ENCODE data around the gene POP4.

POP4 gene

DNA sequence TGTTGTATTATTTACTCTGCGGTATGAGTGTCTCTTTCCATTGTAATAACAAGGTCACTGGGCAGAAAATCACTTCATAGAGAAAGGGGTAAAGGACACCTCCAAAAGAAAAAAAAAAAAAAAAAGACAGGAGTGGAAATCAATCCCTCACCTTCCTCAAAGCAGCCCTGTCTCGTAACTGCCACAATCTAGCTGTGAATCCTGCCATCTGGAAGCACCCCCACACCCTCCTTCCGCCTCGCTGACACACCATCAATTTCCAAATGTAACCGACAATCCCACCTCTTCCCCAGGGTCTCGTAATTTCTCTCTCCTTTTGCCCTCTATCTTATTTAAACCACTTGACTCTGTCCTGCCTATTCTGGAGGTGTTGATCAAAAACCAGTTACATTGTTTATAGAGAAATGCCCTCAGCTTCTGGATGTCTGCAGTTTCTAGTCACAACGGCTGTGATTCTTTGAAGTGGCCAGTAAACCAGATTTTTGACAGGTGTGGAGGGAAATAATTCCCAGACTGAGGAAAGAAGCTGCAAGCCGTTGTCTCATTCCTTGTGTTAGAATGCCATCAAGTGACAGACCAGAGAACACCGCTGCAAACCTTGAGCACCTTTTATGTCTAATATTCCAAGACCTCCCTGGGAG lies 9.1 kb upstream of the POP4 start:
- TF ChIP-seq CTCF (IDR thresholded peaks at IDR 0.05; ENCODE audit: low read depth, low read length), result peak; percentile 60
- H3K9me3 ChIP-seq (ENCODE audit: severe bottlenecking), result no peaks in the 10 kb centered on the region
- H3K4me3 ChIP-seq (ENCODE audit: low read depth, low read length), result no peak overlapping the region
- peak; percentile 28 for DNase-seq
- H3K27ac ChIP-seq, result no peak overlapping the region
- no peaks in the 10 kb centered on the region for H3K36me3 ChIP-seq
- H3K27me3 ChIP-seq (ENCODE audit: insufficient read depth, low read depth, severe bottlenecking), result peaks cover 74% of the 10 kb centered on the region

- peaks cover 64% of the 10 kb centered on the region for H3K27me3 ChIP-seq (ENCODE audit: insufficient read depth, low read depth, severe bottlenecking)
- H3K27ac ChIP-seq, result no peak overlapping the region
- H3K9me3 ChIP-seq (ENCODE audit: severe bottlenecking), result no peaks in the 10 kb centered on the region
- no peaks in the 10 kb centered on the region for H3K36me3 ChIP-seq
- no peak overlapping the region for H3K4me3 ChIP-seq (ENCODE audit: low read depth, low read length)
- TF ChIP-seq CTCF (IDR thresholded peaks at IDR 0.05; ENCODE audit: low read depth, low read length), result no peak
- DNase-seq, result no peak
Measured at GRCh38 chr19:29598036-29598435, 8.0 kb upstream of the POP4 start.

GRCh38 chr19:29598496-29598895 lies 7.6 kb upstream of the POP4 start:
- TF ChIP-seq CTCF (IDR thresholded peaks at IDR 0.05; ENCODE audit: low read depth, low read length), result no peak
- H3K27me3 ChIP-seq (ENCODE audit: insufficient read depth, low read depth, severe bottlenecking), result peaks cover 61% of the 10 kb centered on the region

GRCh38 chr19:29603308-29603707 lies 2.8 kb upstream of the POP4 start:
- no peak for TF ChIP-seq CTCF (IDR thresholded peaks at IDR 0.05; ENCODE audit: low read depth, low read length)

More at GRCh38 chr19:29598496-29598895, 7.6 kb upstream of the POP4 start:
- H3K4me3 ChIP-seq (ENCODE audit: low read depth, low read length), result no peak overlapping the region
- no peak for DNase-seq
- no peak overlapping the region for H3K27ac ChIP-seq
- H3K36me3 ChIP-seq, result no peaks in the 10 kb centered on the region
- H3K9me3 ChIP-seq (ENCODE audit: severe bottlenecking), result no peaks in the 10 kb centered on the region

DNA sequence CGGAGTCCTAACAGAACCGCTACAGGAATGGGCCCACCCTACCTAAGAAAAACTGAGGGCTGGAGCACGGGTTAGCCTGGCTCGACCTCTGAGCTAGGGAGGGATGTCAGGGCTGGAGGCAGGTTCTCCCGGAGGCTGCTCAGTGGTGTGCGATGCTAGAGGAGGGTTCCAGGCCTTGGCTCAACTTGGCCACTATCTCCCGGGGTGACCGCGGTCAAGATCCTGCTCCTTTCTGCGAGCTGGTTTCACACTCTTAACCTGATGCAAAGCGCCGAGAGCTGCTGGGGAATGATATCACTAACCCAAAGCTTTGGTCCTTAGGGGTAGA lies 301 bp downstream of the POP4 start:
- H3K27me3 ChIP-seq (ENCODE audit: insufficient read depth, low read depth, severe bottlenecking), result no peaks in the 10 kb centered on the region
- no peaks in the 10 kb centered on the region for H3K9me3 ChIP-seq (ENCODE audit: severe bottlenecking)
- no peak for DNase-seq
- TF ChIP-seq CTCF (IDR thresholded peaks at IDR 0.05; ENCODE audit: low read depth, low read length), result no peak
- peak overlapping the region; percentile 79 for H3K27ac ChIP-seq
- H3K4me3 ChIP-seq (ENCODE audit: low read depth, low read length), result peak overlapping the region; percentile 92
- peaks cover 9% of the 10 kb centered on the region for H3K36me3 ChIP-seq

More at GRCh38 chr19:29603308-29603707, 2.8 kb upstream of the POP4 start:
- Histone ChIP-seq H3K36me3 (no peaks in the 10 kb centered on the region; the same call in 1 of the 2 replicates), H3K27ac (no peak overlapping the region), H3K4me3 (ENCODE audit: low read depth, low read length) (no peak overlapping the region), H3K9me3 (ENCODE audit: severe bottlenecking) (no peaks in the 10 kb centered on the region), H3K27me3 (ENCODE audit: insufficient read depth, low read depth, severe bottlenecking) (peaks cover 17% of the 10 kb centered on the region)
- DNase-seq, result no peak

DNA sequence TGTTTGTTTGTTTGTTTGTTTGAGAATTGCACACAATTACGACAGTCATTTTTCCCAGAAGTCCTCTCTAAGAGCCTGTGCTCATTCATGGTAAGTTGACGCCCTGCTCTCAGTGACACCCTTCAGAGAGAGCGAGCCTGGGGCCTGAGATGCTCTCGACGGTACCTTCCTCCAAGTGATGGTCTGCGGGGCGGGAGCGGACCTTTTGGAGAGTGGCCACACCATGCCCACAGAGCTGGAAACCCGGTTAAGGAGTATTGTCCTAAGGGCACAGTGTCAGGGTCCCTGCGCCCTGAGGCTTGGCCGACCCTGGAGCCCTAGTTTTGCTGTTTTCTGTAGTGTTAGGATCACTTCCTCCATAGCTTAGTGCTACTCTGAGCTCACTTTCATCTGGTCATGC lies 3.6 kb downstream of the POP4 start:
- H3K27me3 ChIP-seq (ENCODE audit: insufficient read depth, low read depth, severe bottlenecking), result no peaks in the 10 kb centered on the region
- DNase-seq, result no peak
- H3K36me3 ChIP-seq, result peaks cover 29% of the 10 kb centered on the region
- no peak for TF ChIP-seq CTCF (IDR thresholded peaks at IDR 0.05; ENCODE audit: low read depth, low read length)
- H3K4me3 ChIP-seq (ENCODE audit: low read depth, low read length), result no peak overlapping the region
- no peak overlapping the region for H3K27ac ChIP-seq
- no peaks in the 10 kb centered on the region for H3K9me3 ChIP-seq (ENCODE audit: severe bottlenecking)

Data from WERI-Rb-1 (cell line).